Panc1 (cell line): ENCODE results near the gene FSTL4.

ENCODE experiments used
- POLR2AphosphoS5 ChIP-seq: IDR thresholded peaks from 2 replicates; pipeline ENCODE4 v1.6.1; 2012; ENCODE audit warnings: mild to moderate bottlenecking, low read depth, low read length, moderate library complexity
- REST ChIP-seq, 2 experiments: IDR thresholded peaks; 2 replicates each; pipeline ENCODE4 v1.6.1; 2011 to 2012; ENCODE audit warnings: low read depth in 2 of 2, control low read depth in 1 of 2, low read length in 1 of 2, mild to moderate bottlenecking in 1 of 2, moderate library complexity in 1 of 2; ENCODE audit not compliant: insufficient read depth in 1 of 2
- SIN3A ChIP-seq: IDR thresholded peaks from 2 replicates; pipeline ENCODE4 v1.6.1; 2012; ENCODE audit warnings: low read depth, mild to moderate bottlenecking, low read length, moderate library complexity, borderline replicate concordance; ENCODE audit not compliant: insufficient read depth
- TCF7L2 ChIP-seq: IDR thresholded peaks from 2 replicates; pipeline ENCODE4 v1.6.1; 2011; ENCODE audit warnings: mild to moderate bottlenecking, low read depth, low read length, inconsistent platforms
- TF ChIP-seq, protein P1 (sequence below): fragments of 450-650 bp; IDR thresholded peaks from 2 replicates; pipeline ENCODE4 v1.5.1; 2017; ENCODE audit warnings: mild to moderate bottlenecking

DNA sequence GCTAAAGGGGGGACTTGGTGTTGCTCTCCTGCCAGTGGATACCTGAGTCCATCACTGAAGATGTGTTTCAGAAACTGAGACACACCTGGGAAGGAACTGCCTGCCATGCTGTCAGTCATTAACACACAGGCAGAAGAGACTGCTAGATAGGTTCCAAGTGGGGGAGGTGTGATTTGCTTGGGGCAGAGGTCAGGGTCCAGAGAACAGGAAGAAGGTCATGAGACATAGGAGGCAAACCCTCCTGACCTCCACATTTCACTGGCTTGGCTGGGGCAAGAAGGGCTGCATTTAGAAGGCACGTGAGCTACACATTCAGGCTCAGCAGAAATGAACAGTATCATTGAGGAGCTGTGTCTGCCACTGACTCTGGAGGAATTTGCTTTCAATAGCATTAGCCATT lies 344.7 kb downstream of the FSTL4 start:
- TF ChIP-seq TCF7L2 (no peak), POLR2AphosphoS5 (no peak), SIN3A (no peak), REST (IDR thresholded peaks at IDR 0.05; ENCODE audit: insufficient read depth in 1 of 2, low read depth in 2 of 2, low read length in 1 of 2) (no peak)
- TF ChIP-seq, protein P1, sequence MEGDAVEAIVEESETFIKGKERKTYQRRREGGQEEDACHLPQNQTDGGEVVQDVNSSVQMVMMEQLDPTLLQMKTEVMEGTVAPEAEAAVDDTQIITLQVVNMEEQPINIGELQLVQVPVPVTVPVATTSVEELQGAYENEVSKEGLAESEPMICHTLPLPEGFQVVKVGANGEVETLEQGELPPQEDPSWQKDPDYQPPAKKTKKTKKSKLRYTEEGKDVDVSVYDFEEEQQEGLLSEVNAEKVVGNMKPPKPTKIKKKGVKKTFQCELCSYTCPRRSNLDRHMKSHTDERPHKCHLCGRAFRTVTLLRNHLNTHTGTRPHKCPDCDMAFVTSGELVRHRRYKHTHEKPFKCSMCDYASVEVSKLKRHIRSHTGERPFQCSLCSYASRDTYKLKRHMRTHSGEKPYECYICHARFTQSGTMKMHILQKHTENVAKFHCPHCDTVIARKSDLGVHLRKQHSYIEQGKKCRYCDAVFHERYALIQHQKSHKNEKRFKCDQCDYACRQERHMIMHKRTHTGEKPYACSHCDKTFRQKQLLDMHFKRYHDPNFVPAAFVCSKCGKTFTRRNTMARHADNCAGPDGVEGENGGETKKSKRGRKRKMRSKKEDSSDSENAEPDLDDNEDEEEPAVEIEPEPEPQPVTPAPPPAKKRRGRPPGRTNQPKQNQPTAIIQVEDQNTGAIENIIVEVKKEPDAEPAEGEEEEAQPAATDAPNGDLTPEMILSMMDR, result no peak
